ENCODE data around the gene SPAG9. TPM values are rescaled to one million over a fixed set of nuclear protein-coding genes. Genes with fewer than 3 reads are reported as not detected.
A peak's percentile ranks its signal among the peaks of the same experiment; 100 is the strongest.
"Not testable (repeated sequence)": the region's sequence is repeated elsewhere in the genome, so short reads cannot be mapped to it uniquely, and the experiment has no call there.

SPAG9 gene
- total and polyA plus RNA-seq, 2 donors = 35.6 to 37.3 TPM

DNA sequence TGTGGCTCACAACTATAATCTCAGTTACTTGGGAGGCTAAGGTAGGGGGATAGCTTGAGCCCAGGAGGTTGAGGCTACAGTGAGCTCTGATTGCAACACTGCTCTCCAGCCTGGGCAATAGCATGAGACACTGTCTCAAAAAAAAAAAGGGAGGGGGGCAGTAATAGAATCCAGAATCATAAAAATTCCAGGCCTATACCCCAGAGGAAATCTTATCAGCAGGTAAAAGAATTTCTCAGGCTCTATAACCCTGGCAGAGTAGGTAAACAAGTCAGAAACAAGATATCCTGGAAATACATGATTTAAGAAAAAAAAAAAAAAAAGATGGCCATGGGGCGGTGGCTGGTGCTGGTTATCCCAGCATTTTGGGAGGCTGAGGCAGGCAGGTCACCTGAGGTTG, 12.9 kb downstream of the SPAG9 start:
- Histone ChIP-seq H3K27me3 (ENCODE audit: control insufficient read depth in 2 of 2, insufficient read depth in 1 of 2, low read length in 1 of 2) (no peaks in the 10 kb centered on the region), H3K4me1 (ENCODE audit: control insufficient read depth in 2 of 2, insufficient read depth in 2 of 2, low read length in 2 of 2) (peaks cover 0 to 2% of the 10 kb centered on the region in 2 donors), H3K9me3 (ENCODE audit: control insufficient read depth in 2 of 2, insufficient read depth in 1 of 2, low read length in 1 of 2) (no peaks in the 10 kb centered on the region), H3K27ac (ENCODE audit: low read depth in 1 of 2, low read length in 1 of 2) (no peak overlapping the region), H3K36me3 (ENCODE audit: control insufficient read depth in 2 of 2, insufficient read depth in 2 of 2, low read length in 1 of 2) (no peaks in the 10 kb centered on the region), H3K4me3 (ENCODE audit: low read length in 2 of 2) (no peak overlapping the region)
- DNase-seq (ENCODE audit: low read depth in 6 of 9, low spot score in 9 of 9) = no peak
- 100% methylated on average over 1 of the region's 1 CpG for WGBS

DNA sequence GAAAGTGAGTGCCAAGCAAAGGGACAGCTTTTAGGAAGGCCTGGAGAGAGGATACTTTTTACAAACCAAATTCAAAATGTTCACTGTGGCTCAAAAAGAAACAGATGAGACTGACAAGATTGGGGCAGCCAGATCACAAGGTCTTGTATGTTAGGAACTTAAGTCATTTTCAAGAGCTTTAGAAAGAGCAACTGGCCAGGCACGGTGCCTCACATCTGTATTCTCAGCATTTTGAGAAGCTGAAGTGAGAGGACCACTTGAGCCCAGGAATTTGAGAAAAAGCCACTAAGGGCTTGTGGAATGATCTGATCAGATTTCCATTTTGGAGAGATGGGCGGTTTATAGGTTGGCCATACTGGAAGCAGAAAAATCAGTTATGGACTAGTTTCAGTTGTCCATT, 17.2 kb downstream of the SPAG9 start:
- H3K4me1 ChIP-seq (ENCODE audit: control insufficient read depth in 2 of 2, insufficient read depth in 2 of 2, low read length in 2 of 2) = peaks cover 4 to 7% of the 10 kb centered on the region in 2 donors
- DNase-seq (ENCODE audit: low read depth in 6 of 9, low spot score in 9 of 9) = no peak
- no peak overlapping the region for H3K4me3 ChIP-seq (ENCODE audit: low read length in 2 of 2)
- 94% methylated on average over 2 of the region's 2 CpGs for WGBS
- H3K9me3 ChIP-seq (ENCODE audit: control insufficient read depth in 2 of 2, insufficient read depth in 1 of 2, low read length in 1 of 2) = no peaks in the 10 kb centered on the region
- no peaks in the 10 kb centered on the region for H3K27me3 ChIP-seq (ENCODE audit: control insufficient read depth in 2 of 2, insufficient read depth in 1 of 2, low read length in 1 of 2)
- H3K27ac ChIP-seq (ENCODE audit: low read depth in 1 of 2, low read length in 1 of 2) = no peak overlapping the region
- no peaks in the 10 kb centered on the region for H3K36me3 ChIP-seq (ENCODE audit: control insufficient read depth in 2 of 2, insufficient read depth in 2 of 2, low read length in 1 of 2)

DNA sequence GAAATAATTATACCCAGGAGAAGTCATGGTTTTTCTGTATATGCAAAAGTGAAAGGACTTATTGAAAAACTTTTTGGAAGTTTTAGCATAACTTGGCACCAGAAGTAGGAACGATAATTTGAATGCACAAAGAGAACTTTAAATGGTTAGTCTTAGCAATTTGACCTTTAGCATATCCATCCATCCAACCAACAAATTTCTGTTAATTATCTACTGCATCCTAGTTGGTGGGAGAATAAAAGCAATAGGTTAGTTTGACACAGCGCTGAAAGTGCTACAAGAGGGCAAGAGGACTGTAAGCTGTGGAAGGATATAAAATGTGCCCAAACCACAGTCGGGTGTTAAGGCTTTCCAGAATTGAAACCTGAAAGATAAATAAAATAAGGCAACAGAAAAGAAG, 17.6 kb downstream of the SPAG9 start:
- no peaks in the 10 kb centered on the region for H3K9me3 ChIP-seq (ENCODE audit: control insufficient read depth in 2 of 2, insufficient read depth in 1 of 2, low read length in 1 of 2)
- H3K36me3 ChIP-seq (ENCODE audit: control insufficient read depth in 2 of 2, insufficient read depth in 2 of 2, low read length in 1 of 2) = no peaks in the 10 kb centered on the region
- H3K27me3 ChIP-seq (ENCODE audit: control insufficient read depth in 2 of 2, insufficient read depth in 1 of 2, low read length in 1 of 2) = no peaks in the 10 kb centered on the region
- 98% methylated on average over 3 of the region's 3 CpGs for WGBS
- DNase-seq (ENCODE audit: low read depth in 6 of 9, low spot score in 9 of 9) = no peak
- peaks cover 8 to 11% of the 10 kb centered on the region in 2 donors for H3K4me1 ChIP-seq (ENCODE audit: control insufficient read depth in 2 of 2, insufficient read depth in 2 of 2, low read length in 2 of 2)
- no peak overlapping the region for H3K4me3 ChIP-seq (ENCODE audit: low read length in 2 of 2)
- H3K27ac ChIP-seq (ENCODE audit: low read depth in 1 of 2, low read length in 1 of 2) = no peak overlapping the region

DNA sequence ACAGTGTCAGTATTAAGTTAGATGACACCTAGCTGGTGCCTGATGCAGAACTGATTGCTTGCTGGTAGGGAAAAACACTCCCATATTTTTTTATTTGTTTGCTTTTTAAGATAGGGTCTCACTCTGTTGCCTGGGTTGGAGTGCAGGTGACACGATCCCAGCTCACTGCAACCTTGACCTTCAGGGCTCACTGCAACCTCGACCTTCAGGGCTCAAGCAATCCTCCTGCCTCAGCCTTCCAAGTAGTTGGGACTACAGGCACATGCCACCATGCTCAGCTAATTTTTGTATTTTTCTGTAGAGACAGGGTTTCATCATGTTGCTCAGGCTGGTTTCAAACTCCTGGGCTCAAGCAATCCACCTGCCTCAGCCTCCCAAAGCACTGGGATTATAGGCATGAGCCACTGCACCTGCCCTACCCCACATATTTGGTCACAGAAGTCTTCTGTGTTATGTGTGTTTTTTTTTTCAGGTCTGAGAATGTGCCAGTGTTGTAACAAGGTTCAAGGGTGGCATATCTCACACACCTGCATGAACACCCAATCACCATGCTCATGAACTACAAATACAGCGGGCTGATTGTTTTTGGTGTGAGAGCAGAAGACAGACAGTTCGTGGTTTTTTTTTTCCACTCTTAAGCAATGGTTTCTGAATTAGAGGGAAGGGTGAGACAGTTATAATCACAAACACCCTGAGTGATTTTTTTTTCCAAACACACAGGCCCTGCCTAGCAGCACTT, 22.8 kb downstream of the SPAG9 start:
- Histone ChIP-seq H3K4me1 (ENCODE audit: control insufficient read depth in 2 of 2, insufficient read depth in 2 of 2, low read length in 2 of 2) (peaks cover 18 to 22% of the 10 kb centered on the region in 2 donors), H3K4me3 (ENCODE audit: low read length in 2 of 2) (no peak overlapping the region), H3K9me3 (ENCODE audit: control insufficient read depth in 2 of 2, insufficient read depth in 1 of 2, low read length in 1 of 2) (no peaks in the 10 kb centered on the region), H3K27me3 (ENCODE audit: control insufficient read depth in 2 of 2, insufficient read depth in 1 of 2, low read length in 1 of 2) (no peaks in the 10 kb centered on the region), H3K36me3 (ENCODE audit: control insufficient read depth in 2 of 2, insufficient read depth in 2 of 2, low read length in 1 of 2) (no peaks in the 10 kb centered on the region), H3K27ac (ENCODE audit: low read depth in 1 of 2, low read length in 1 of 2) (peak overlapping the region in 1 of 2 donors; percentile 53)
- WGBS = 59% methylated on average over 4 of the region's 4 CpGs
- DNase-seq (ENCODE audit: low read depth in 6 of 9, low spot score in 9 of 9) = peak; percentile 15 to 81 (median 53)

DNA sequence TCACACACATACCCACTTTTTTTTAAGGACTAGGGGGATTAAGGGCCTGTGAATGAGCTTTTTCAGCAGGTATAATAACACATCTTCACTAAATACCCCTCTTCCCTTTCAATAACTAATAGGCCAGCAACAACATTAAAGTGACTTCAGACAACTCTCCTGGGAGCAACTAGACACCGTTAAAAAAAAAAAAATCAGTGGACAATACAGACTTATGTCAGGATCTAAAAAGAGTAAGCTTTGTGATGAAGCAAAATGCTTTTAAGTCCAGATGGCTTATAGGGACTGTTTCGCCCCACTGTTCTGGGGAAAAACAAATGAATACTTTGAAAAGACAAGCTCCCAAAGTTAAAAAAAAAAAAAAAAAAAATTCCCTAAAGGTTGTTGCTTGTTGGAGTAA, 29.0 kb downstream of the SPAG9 start:
- H3K9me3 ChIP-seq (ENCODE audit: control insufficient read depth in 2 of 2, insufficient read depth in 1 of 2, low read length in 1 of 2) = no peaks in the 10 kb centered on the region
- no peaks in the 10 kb centered on the region for H3K27me3 ChIP-seq (ENCODE audit: control insufficient read depth in 2 of 2, insufficient read depth in 1 of 2, low read length in 1 of 2)
- H3K4me3 ChIP-seq (ENCODE audit: low read length in 2 of 2) = no peak overlapping the region
- DNase-seq (ENCODE audit: low read depth in 6 of 9, low spot score in 9 of 9) = no peak
- 95% methylated on average over 2 of the region's 2 CpGs for WGBS
- no peak overlapping the region for H3K27ac ChIP-seq (ENCODE audit: low read depth in 1 of 2, low read length in 1 of 2)
- peaks cover 0 to 3% of the 10 kb centered on the region in 2 donors for H3K36me3 ChIP-seq (ENCODE audit: control insufficient read depth in 2 of 2, insufficient read depth in 2 of 2, low read length in 1 of 2)
- H3K4me1 ChIP-seq (ENCODE audit: control insufficient read depth in 2 of 2, insufficient read depth in 2 of 2, low read length in 2 of 2) = peaks cover 0 to 3% of the 10 kb centered on the region in 2 donors

DNA sequence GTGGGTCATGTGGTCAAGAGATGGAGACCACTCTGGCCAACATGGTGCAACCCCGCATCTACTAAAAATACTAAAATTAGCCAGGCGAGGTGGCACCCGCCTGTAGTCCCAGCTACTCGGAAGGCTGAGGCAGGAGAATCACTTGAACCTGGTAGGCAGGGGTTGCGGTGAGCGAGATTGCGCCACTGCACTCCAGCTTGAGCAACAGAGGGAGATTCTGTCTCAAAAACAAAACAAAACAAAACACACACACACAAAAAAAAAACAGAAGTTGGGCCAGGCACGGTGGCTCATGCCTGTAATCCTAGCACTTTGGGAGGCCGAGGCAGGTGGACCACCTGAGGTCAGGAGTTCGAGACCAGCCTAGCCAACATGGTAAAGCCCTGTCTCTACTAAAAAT, 31.8 kb downstream of the SPAG9 start:
- not testable (repeated sequence) for H3K36me3 ChIP-seq (ENCODE audit: control insufficient read depth in 2 of 2, insufficient read depth in 2 of 2, low read length in 1 of 2); H3K9me3 ChIP-seq (ENCODE audit: control insufficient read depth in 2 of 2, insufficient read depth in 1 of 2, low read length in 1 of 2); H3K4me1 ChIP-seq (ENCODE audit: control insufficient read depth in 2 of 2, insufficient read depth in 2 of 2, low read length in 2 of 2); DNase-seq (ENCODE audit: low read depth in 6 of 9, low spot score in 9 of 9); H3K4me3 ChIP-seq (ENCODE audit: low read length in 2 of 2); H3K27ac ChIP-seq (ENCODE audit: low read depth in 1 of 2, low read length in 1 of 2); H3K27me3 ChIP-seq (ENCODE audit: control insufficient read depth in 2 of 2, insufficient read depth in 1 of 2, low read length in 1 of 2)
- WGBS = 95% methylated on average over 10 of the region's 10 CpGs

DNA sequence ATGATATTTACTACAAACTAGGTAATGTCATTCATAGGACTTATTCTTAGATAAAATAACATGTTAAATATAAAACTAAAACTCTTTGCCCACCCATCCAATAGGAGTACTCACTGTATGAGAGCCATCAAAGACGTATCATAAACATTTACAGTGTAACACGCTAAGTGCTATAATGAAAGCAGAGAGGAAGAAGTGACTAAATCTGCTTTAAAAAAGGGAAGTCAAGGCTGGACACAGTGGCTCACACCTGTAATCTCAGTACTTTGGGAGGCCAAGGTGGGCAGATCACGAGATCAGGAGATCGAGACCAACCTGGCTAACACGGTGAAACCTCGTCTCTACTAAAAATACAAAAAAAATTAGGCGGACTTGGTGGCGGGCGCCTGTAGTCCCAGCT, 32.4 kb downstream of the SPAG9 start:
- Histone ChIP-seq H3K4me1 (ENCODE audit: control insufficient read depth in 2 of 2, insufficient read depth in 2 of 2, low read length in 2 of 2) (no peaks in the 10 kb centered on the region), H3K27ac (ENCODE audit: low read depth in 1 of 2, low read length in 1 of 2) (no peak overlapping the region), H3K4me3 (ENCODE audit: low read length in 2 of 2) (no peak overlapping the region), H3K36me3 (ENCODE audit: control insufficient read depth in 2 of 2, insufficient read depth in 2 of 2, low read length in 1 of 2) (peaks cover 0 to 3% of the 10 kb centered on the region in 2 donors), H3K27me3 (ENCODE audit: control insufficient read depth in 2 of 2, insufficient read depth in 1 of 2, low read length in 1 of 2) (no peaks in the 10 kb centered on the region), H3K9me3 (ENCODE audit: control insufficient read depth in 2 of 2, insufficient read depth in 1 of 2, low read length in 1 of 2) (no peaks in the 10 kb centered on the region)
- no peak for DNase-seq (ENCODE audit: low read depth in 6 of 9, low spot score in 9 of 9)
- WGBS = 96% methylated on average over 9 of the region's 9 CpGs

DNA sequence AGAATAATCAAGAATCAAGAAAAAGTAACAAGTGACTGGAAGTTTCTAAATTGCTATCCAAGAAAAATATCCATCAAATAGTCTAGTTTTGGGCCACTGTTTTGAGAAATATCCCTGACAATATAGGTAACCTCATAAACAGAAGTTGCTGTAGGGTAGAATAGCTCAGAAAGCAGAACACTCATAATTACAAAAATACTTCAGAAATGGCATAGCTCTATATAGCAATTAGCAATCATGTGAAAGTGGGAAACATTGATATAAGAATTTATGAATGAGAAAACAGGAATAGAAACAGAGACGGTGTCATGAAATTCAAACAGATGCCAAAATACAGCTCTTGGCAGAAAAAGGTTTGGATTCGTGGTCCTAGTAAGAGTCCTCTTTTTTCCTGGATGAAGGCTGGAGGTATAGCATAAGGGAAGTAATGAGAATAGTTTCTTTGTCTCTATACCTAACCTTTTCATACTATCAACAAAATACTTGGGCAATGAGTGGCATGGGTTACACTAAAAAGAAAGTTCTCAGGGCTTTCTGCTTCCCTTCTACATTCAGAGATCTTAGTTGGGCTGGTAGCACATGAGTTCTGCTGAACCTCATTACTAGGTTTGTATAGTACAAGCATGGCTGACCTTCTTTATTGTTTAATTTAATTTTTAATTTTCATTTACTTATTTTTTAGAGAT, 33.5 kb downstream of the SPAG9 start:
- H3K4me3 ChIP-seq (ENCODE audit: low read length in 2 of 2) = no peak overlapping the region
- H3K27ac ChIP-seq (ENCODE audit: low read depth in 1 of 2, low read length in 1 of 2) = no peak overlapping the region
- no peak for DNase-seq (ENCODE audit: low read depth in 6 of 9, low spot score in 9 of 9)
- H3K4me1 ChIP-seq (ENCODE audit: control insufficient read depth in 2 of 2, insufficient read depth in 2 of 2, low read length in 2 of 2) = no peaks in the 10 kb centered on the region
- H3K27me3 ChIP-seq (ENCODE audit: control insufficient read depth in 2 of 2, insufficient read depth in 1 of 2, low read length in 1 of 2) = no peaks in the 10 kb centered on the region
- H3K36me3 ChIP-seq (ENCODE audit: control insufficient read depth in 2 of 2, insufficient read depth in 2 of 2, low read length in 1 of 2) = peaks cover 0 to 3% of the 10 kb centered on the region in 2 donors
- no peaks in the 10 kb centered on the region for H3K9me3 ChIP-seq (ENCODE audit: control insufficient read depth in 2 of 2, insufficient read depth in 1 of 2, low read length in 1 of 2)
- 90% methylated on average over 2 of the region's 2 CpGs for WGBS

DNA sequence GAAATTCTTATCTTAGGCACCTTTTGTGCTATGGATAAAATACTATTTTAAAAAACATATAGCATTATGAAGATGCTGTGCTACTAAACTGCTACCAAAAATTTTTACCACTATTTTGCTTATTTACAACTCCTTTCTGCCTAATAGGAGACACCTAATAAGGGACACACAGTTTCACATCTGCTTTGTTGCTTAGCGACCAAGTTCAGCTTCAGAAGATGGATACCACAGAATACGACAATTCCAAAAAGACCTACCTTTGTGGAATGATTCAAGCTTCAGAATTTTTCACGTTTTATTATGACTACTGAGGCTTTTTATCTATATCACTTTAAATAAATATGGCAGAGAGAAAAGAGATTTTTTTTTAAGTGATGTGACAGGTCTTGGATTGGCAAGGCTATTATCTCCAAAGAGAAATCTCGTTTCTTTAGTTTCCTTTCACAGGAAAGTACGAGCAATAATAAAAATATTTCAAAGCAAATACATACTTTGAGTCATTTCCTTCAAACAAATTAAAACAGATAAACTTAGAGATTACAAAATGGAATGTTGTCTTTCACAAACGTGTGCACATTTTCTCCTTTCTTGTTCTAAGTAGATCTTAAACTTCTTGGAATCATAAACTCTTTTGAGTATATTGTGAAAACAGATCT, 35.4 kb downstream of the SPAG9 start:
- no peaks in the 10 kb centered on the region for H3K36me3 ChIP-seq (ENCODE audit: control insufficient read depth in 2 of 2, insufficient read depth in 2 of 2, low read length in 1 of 2)
- no peaks in the 10 kb centered on the region for H3K27me3 ChIP-seq (ENCODE audit: control insufficient read depth in 2 of 2, insufficient read depth in 1 of 2, low read length in 1 of 2)
- WGBS = 81% methylated on average over 6 of the region's 6 CpGs
- no peak overlapping the region for H3K27ac ChIP-seq (ENCODE audit: low read depth in 1 of 2, low read length in 1 of 2)
- H3K9me3 ChIP-seq (ENCODE audit: control insufficient read depth in 2 of 2, insufficient read depth in 1 of 2, low read length in 1 of 2) = no peaks in the 10 kb centered on the region
- no peak for DNase-seq (ENCODE audit: low read depth in 6 of 9, low spot score in 9 of 9)
- no peaks in the 10 kb centered on the region for H3K4me1 ChIP-seq (ENCODE audit: control insufficient read depth in 2 of 2, insufficient read depth in 2 of 2, low read length in 2 of 2)
- no peak overlapping the region for H3K4me3 ChIP-seq (ENCODE audit: low read length in 2 of 2)

Data from thymus (tissue), 11 donors.